DND-41 (cell line): ENCODE data around the gene ARHGEF17.

Experiments used
- ATAC-seq: fragments of 200-7000 bp; cut with Tn5 transposase; 3 replicates; pipeline ENCODE4 v1.9.1; 2021; ENCODE audit warnings: low read depth; ENCODE audit not compliant: insufficient read depth
- DNase-seq: peaks from one replicate; pipeline ENCODE4 v3.0.0-alpha.2; 2020
- H2AFZ ChIP-seq: 2 replicates; pipeline ENCODE4 v1.6.0; 2012; ENCODE audit warnings: low read depth, low read length
- H3K27ac ChIP-seq: 2 replicates; pipeline ENCODE4 v1.5.1; 2012; ENCODE audit warnings: low read length, inconsistent platforms
- H3K27me3 ChIP-seq: fragments of 200-600 bp; sonication (generic); 2 replicates; pipeline ENCODE4 v1.6.0; 2012; ENCODE audit warnings: low read length, mild to moderate bottlenecking, inconsistent platforms; ENCODE audit not compliant: insufficient read depth, poor library complexity
- H3K36me3 ChIP-seq: 2 replicates; pipeline ENCODE4 v1.5.1; 2012; ENCODE audit warnings: low read length, inconsistent platforms; ENCODE audit not compliant: insufficient read depth
- H3K4me1 ChIP-seq: 2 replicates; pipeline ENCODE4 v1.5.1; 2012; ENCODE audit warnings: mild to moderate bottlenecking, low read length; ENCODE audit not compliant: insufficient read depth
- H3K4me2 ChIP-seq: 2 replicates; pipeline ENCODE4 v1.6.0; 2012; ENCODE audit warnings: mild to moderate bottlenecking, moderate library complexity, low read length, inconsistent platforms; ENCODE audit not compliant: insufficient read depth
- H3K4me3 ChIP-seq, 2 experiments: fragments of 200-600 bp in 1 of 2; shearing (Covaris generic) in 1 of 2; 2 replicates each; pipeline ENCODE4 v1.5.1; 2012 to 2016; ENCODE audit warnings: inconsistent platforms in 2 of 2, low read length in 2 of 2, mild to moderate bottlenecking in 2 of 2, low read depth in 1 of 2, moderate library complexity in 1 of 2
- H3K79me2 ChIP-seq: 2 replicates; pipeline ENCODE4 v1.6.0; 2012; ENCODE audit warnings: low read length, inconsistent platforms; ENCODE audit not compliant: insufficient read depth
- H3K9ac ChIP-seq: 2 replicates; pipeline ENCODE4 v1.6.0; 2012; ENCODE audit warnings: low read depth, mild to moderate bottlenecking, inconsistent platforms, low read length, moderate library complexity
- H3K9me3 ChIP-seq: 2 replicates; pipeline ENCODE4 v1.5.1; 2012; ENCODE audit warnings: low read length, moderate library complexity, mild to moderate bottlenecking, inconsistent platforms; ENCODE audit not compliant: insufficient read depth, severe bottlenecking
- H4K20me1 ChIP-seq: 2 replicates; pipeline ENCODE4 v1.6.0; 2012; ENCODE audit warnings: low read length; ENCODE audit not compliant: insufficient read depth
- EZH2 ChIP-seq: IDR thresholded peaks from 3 replicates; pipeline ENCODE4 v1.6.1; 2012; ENCODE audit warnings: borderline replicate concordance, low read depth, mild to moderate bottlenecking, moderate library complexity, low read length, inconsistent platforms; ENCODE audit not compliant: severe bottlenecking
- TF ChIP-seq, protein P1 (sequence below): IDR thresholded peaks from 2 replicates; pipeline ENCODE4 v1.5.1; 2012; ENCODE audit warnings: borderline replicate concordance, low read length, moderate library complexity, mild to moderate bottlenecking; ENCODE audit not compliant: poor library complexity, severe bottlenecking; ENCODE audit errors: extremely low read depth

Gene ARHGEF17

DNA sequence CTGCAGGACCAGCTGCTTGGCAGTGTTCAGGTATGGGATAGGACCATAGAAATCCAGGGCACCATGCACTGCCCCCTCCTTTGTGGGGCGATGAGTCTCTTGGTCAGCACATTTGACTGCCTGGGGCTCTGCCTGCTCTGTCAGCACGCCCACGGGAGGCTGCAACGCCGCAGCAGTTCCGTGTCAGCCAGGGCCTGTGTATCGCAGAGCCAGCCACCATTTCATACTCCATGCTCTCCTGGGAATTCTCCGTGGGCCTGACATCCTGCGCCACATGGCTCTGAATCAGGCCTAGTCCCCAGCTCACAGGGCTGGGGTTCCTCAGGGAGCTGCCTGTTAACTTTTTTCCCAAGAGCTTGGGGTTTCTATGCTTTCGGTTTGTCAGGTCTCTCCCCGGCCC, 51.3 kb downstream of the ARHGEF17 start:
- Histone ChIP-seq H3K4me2 (no peak overlapping the region), H3K36me3 (no peaks in the 10 kb centered on the region), H4K20me1 (peaks cover 3% of the 10 kb centered on the region; the same call in 1 of the 2 replicates), H3K4me1 (no peaks in the 10 kb centered on the region), H3K27me3 (no peaks in the 10 kb centered on the region), H3K79me2 (no peaks in the 10 kb centered on the region), H2AFZ (no peak overlapping the region), H3K27ac (no peak overlapping the region), H3K9me3 (no peaks in the 10 kb centered on the region), H3K9ac (no peak overlapping the region), H3K4me3 (no peak overlapping the region)
- DNase-seq: no peak
- TF ChIP-seq, protein P1, sequence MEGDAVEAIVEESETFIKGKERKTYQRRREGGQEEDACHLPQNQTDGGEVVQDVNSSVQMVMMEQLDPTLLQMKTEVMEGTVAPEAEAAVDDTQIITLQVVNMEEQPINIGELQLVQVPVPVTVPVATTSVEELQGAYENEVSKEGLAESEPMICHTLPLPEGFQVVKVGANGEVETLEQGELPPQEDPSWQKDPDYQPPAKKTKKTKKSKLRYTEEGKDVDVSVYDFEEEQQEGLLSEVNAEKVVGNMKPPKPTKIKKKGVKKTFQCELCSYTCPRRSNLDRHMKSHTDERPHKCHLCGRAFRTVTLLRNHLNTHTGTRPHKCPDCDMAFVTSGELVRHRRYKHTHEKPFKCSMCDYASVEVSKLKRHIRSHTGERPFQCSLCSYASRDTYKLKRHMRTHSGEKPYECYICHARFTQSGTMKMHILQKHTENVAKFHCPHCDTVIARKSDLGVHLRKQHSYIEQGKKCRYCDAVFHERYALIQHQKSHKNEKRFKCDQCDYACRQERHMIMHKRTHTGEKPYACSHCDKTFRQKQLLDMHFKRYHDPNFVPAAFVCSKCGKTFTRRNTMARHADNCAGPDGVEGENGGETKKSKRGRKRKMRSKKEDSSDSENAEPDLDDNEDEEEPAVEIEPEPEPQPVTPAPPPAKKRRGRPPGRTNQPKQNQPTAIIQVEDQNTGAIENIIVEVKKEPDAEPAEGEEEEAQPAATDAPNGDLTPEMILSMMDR: no peak
- no peak for TF ChIP-seq EZH2
- ATAC-seq: no peak

DNA sequence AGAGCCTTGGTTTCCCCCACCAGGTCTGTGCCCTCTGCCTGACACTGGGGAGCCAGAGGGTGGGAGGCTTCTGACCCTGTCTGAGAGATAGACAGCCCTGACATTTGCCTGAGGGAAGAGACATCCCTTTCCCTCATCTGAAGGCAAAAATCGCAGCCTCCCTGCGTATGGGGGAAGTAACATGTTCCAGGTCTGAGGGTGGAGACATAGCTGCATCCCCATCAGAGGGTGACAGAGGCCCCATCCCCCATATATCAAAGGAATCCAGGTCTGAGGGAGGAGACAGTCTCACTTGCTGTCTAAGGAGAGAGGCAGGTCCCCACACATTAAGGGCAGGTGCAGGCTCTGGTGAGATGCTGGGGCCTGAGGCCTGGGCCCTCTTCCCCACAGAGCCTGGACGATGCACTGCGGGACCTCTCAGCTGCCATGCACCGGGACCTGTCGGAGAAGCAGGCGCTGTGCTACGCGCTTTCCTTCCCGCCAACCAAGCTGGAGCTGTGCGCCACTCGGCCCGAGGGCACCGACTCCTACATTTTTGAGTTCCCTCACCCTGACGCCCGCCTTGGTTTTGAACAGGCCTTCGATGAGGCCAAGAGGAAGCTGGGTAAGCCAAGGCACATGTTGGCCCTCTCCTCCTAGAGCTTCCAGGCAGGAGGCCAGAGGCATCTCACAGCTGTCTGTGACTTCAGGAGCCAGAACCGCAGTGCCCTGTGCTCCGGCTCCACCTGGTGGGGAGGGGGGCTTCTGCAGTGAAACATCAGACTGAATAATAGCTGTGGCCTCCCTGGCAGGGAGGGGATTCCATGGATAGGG, 52.1 kb downstream of the ARHGEF17 start:
- Histone ChIP-seq H2AFZ (no peak overlapping the region), H3K36me3 (no peaks in the 10 kb centered on the region), H3K4me1 (no peaks in the 10 kb centered on the region), H3K4me2 (no peak overlapping the region), H3K27me3 (no peaks in the 10 kb centered on the region), H3K9ac (no peak overlapping the region), H4K20me1 (peaks cover 3% of the 10 kb centered on the region; the same call in 1 of the 2 replicates), H3K9me3 (no peaks in the 10 kb centered on the region), H3K4me3 (no peak overlapping the region), H3K27ac (no peak overlapping the region), H3K79me2 (no peaks in the 10 kb centered on the region)
- ATAC-seq: peak; percentile 86
- DNase-seq: peak; percentile 67
- TF ChIP-seq, protein P1: peak; percentile 84
- TF ChIP-seq EZH2: no peak

DNA sequence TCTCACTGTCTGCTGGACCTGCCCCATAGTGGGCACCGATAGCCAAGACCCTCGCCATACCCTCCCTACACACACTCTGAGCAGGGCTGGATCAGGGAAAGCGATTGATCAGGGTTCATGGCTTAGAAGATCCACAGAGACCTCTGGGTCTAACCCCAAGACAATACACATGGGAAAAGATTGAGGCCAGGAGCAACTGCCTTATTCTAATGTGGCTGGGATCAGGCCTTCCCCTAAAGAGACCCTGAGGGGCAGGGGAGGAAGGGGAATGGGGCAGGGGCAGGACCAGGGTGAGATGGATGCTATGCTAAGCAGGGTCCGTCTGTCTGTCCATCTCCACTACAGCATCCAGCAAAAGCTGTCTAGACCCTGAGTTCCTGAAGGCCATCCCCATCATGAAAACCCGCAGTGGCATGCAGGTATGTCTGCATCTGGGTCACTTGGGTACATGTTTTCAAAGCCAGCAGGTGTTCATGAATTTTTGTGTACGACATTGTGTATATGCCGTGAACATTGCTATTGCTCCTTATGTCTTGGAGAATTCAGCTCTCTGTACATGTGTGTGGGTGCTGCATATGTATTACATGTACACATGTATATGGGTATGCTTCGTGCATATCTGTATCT, 52.8 kb downstream of the ARHGEF17 start:
- Histone ChIP-seq H3K4me1 (no peaks in the 10 kb centered on the region; the same call in 1 of the 2 replicates), H4K20me1 (peaks cover 3% of the 10 kb centered on the region; the same call in 1 of the 2 replicates), H3K27me3 (no peaks in the 10 kb centered on the region), H3K9me3 (no peaks in the 10 kb centered on the region), H3K36me3 (no peaks in the 10 kb centered on the region), H3K4me2 (no peak overlapping the region), H3K9ac (no peak overlapping the region), H3K79me2 (no peaks in the 10 kb centered on the region), H3K4me3 (no peak overlapping the region), H2AFZ (no peak overlapping the region), H3K27ac (no peak overlapping the region)
- TF ChIP-seq, protein P1: no peak
- no peak for TF ChIP-seq EZH2
- DNase-seq (no peak), ATAC-seq (no peak)
